Natural killer cell (primary cell): Measurements from ENCODE around the gene DCLRE1A. TPM values are rescaled to one million over a fixed set of nuclear protein-coding genes. Genes with fewer than 3 reads are reported as not detected.

ENCODE experiments used
- ATAC-seq, 3 donors: fragments of 150-1000 bp in 2 of 3; fragments of 200-7000 bp in 1 of 3; cut with Tn5 transposase; 1 replicate in 1 of 3; 2 replicates in 2 of 3; pipeline ENCODE4 v1.10.0; 2021; ENCODE audit warnings: mild to moderate bottlenecking in 2 of 3, moderate library complexity in 2 of 3
- DNase-seq, 2 donors: peaks; one replicate each; pipeline versions ENCODE4 v3.0.0 to v3.0.0-alpha.2; 2013 to 2021; ENCODE audit warnings: mixed read lengths in 1 of 2
- H3K27ac ChIP-seq: one replicate; pipeline ENCODE4 v1.5.1; 2013; ENCODE audit warnings: mild to moderate bottlenecking, low read length
- H3K27me3 ChIP-seq: one replicate; pipeline ENCODE4 v1.6.1; 2013; ENCODE audit warnings: low read length; ENCODE audit not compliant: control insufficient read depth, insufficient read depth
- H3K36me3 ChIP-seq: one replicate; pipeline ENCODE4 v1.6.1; 2013; ENCODE audit warnings: low read length; ENCODE audit not compliant: control insufficient read depth, insufficient read depth
- H3K4me1 ChIP-seq: one replicate; pipeline ENCODE4 v1.6.1; 2013; ENCODE audit warnings: low read length; ENCODE audit not compliant: control insufficient read depth, insufficient read depth
- H3K4me3 ChIP-seq: one replicate; pipeline ENCODE4 v1.5.1; 2013; ENCODE audit warnings: low read length
- H3K9me3 ChIP-seq: one replicate; pipeline ENCODE4 v1.6.1; 2013; ENCODE audit warnings: low read length; ENCODE audit not compliant: control insufficient read depth, insufficient read depth
- H3K27ac Mint-ChIP-seq, 2 donors: one replicate each; pipeline ENCODE4 v1.8.0; 2022; ENCODE audit warnings: mild to moderate bottlenecking in 2 of 2, mixed read lengths in 2 of 2, moderate library complexity in 1 of 2
- H3K27me3 Mint-ChIP-seq, 2 donors: one replicate each; pipeline ENCODE4 v1.8.0; 2022; ENCODE audit warnings: low read depth in 2 of 2, mixed read lengths in 2 of 2
- H3K36me3 Mint-ChIP-seq: one replicate; pipeline ENCODE4 v1.8.0; 2022; ENCODE audit warnings: mixed read lengths
- H3K4me1 Mint-ChIP-seq, 2 donors: one replicate each; pipeline ENCODE4 v1.8.0; 2022; ENCODE audit warnings: mixed read lengths in 2 of 2
- H3K4me3 Mint-ChIP-seq: one replicate; pipeline ENCODE4 v1.8.0; 2022; ENCODE audit warnings: mild to moderate bottlenecking, moderate library complexity, mixed read lengths
- H3K9me3 Mint-ChIP-seq, 2 donors: one replicate each; pipeline ENCODE4 v1.8.0; 2022; ENCODE audit warnings: mixed read lengths in 2 of 2
- WGBS: methylation state at CpG from one replicate; pipeline ENCODE4 v1.1.7; 2013; ENCODE audit warnings: missing lambda C conversion rate; ENCODE audit not compliant: insufficient coverage; 5-methylcytosine and 5-hydroxymethylcytosine counted together
- intact Hi-C: fragments of 100-400 bp; cut with micrococcal nuclease; formaldehyde crosslinking; loops from one replicate; pipeline ENCODE4 v1.14.2; 2022
- total RNA-seq, 4 donors: library from RNA; stranded (reverse); fragments of 120-200 nt in 1 of 4; gene quantifications; one replicate each; pipeline versions ENCODE4 v1.2.3 to v1.2.4, GENCODE V29; 2013 to 2022
- TF ChIP-seq, protein P1 (sequence below): fragments of 200-600 bp; IDR thresholded peaks from one replicate; pipeline ENCODE4 v1.8.0; 2022; ENCODE audit warnings: antibody characterized with exemption

DCLRE1A gene
- total RNA-seq, 3 donors from 2014 or later (not counting 1 experiment from before 2014, with no cell fraction given): 4.4 to 5.9 (median 5.2) TPM

DNA sequence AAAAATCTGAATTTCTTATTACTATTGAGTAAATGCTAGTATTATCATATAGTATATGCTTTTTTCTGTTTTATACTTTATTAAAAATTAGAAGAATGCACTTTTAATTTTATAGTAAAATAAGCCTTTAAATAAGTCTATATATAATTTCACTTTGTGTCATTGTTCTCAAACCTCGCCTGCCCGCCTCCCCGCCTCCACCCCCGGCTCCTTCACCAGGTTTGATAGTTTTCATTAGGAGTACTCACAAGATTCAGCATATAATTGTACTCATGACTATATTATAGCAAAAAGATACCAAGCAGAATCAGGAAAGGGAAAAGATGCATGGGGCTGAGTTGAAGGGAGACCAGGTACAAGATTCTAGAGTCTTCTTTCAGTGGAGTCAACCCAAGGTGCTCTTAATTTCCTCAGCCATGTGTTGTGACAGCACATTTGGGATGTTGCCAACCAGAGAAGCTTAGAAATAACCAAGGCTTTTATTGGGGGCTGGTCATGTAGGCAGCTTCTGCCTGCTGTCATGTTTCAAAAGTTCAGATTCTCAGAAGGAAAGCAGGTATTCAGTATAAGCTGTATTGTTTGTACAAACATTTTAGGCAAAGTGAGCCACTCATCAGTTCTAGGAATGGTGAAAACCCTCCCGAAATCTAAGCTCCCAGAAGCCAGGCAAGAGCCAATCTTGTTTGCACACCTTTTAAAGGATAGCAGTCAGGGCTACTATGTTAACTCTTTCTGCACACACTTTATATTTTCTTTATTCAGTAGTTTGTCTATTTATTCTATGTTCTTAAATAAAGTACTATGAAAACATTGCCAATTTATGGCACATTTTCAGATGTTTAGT, 12.9 kb upstream of the DCLRE1A start:
- no peaks in the 10 kb centered on the region for H3K27me3 Mint-ChIP-seq
- Histone ChIP-seq H3K27ac (no peak overlapping the region), H3K4me3 (no peak overlapping the region), H3K36me3 (peaks cover 3% of the 10 kb centered on the region), H3K4me1 (no peaks in the 10 kb centered on the region), H3K9me3 (no peaks in the 10 kb centered on the region), H3K27me3 (no peaks in the 10 kb centered on the region)
- intact Hi-C loops: no loop called here
- H3K36me3 Mint-ChIP-seq: peaks cover 10% of the 10 kb centered on the region
- no peak overlapping the region for H3K27ac Mint-ChIP-seq
- no peak for DNase-seq
- TF ChIP-seq, protein P1, sequence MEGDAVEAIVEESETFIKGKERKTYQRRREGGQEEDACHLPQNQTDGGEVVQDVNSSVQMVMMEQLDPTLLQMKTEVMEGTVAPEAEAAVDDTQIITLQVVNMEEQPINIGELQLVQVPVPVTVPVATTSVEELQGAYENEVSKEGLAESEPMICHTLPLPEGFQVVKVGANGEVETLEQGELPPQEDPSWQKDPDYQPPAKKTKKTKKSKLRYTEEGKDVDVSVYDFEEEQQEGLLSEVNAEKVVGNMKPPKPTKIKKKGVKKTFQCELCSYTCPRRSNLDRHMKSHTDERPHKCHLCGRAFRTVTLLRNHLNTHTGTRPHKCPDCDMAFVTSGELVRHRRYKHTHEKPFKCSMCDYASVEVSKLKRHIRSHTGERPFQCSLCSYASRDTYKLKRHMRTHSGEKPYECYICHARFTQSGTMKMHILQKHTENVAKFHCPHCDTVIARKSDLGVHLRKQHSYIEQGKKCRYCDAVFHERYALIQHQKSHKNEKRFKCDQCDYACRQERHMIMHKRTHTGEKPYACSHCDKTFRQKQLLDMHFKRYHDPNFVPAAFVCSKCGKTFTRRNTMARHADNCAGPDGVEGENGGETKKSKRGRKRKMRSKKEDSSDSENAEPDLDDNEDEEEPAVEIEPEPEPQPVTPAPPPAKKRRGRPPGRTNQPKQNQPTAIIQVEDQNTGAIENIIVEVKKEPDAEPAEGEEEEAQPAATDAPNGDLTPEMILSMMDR: no peak
- ATAC-seq: no peak
- peaks cover 6 to 21% of the 10 kb centered on the region in 2 donors for H3K4me1 Mint-ChIP-seq
- H3K9me3 Mint-ChIP-seq: no peaks in the 10 kb centered on the region
- H3K4me3 Mint-ChIP-seq: no peak overlapping the region
- 94% methylated on average over 5 of the region's 5 CpGs for WGBS

DNA sequence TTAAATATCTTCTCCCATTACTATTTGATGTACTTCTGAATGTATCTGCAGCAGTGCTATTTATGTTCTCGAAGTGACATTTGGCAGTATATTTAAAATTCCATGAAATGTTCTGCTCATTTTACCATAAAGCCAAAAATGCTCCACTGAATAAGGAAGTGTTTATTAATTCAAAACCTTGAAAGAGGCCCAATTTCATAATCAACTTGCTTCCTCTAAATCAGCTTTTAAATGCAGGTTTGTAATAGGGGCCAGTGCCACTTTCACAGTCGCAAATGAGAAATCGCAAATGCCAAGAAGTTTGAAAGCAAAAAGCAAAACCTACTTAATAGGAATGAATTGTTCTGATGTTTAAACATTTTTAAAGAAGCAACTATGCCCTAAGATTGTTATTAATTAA, 12.0 kb upstream of the DCLRE1A start:
- intact Hi-C loops: no loop called here
- H3K4me3 Mint-ChIP-seq: no peak overlapping the region
- no peak for ATAC-seq
- TF ChIP-seq, protein P1: no peak
- H3K27me3 Mint-ChIP-seq: no peaks in the 10 kb centered on the region
- H3K27ac Mint-ChIP-seq: no peak overlapping the region
- H3K9me3 Mint-ChIP-seq: no peaks in the 10 kb centered on the region
- Histone ChIP-seq H3K27me3 (no peaks in the 10 kb centered on the region), H3K36me3 (peaks cover 12% of the 10 kb centered on the region), H3K4me1 (no peaks in the 10 kb centered on the region), H3K27ac (no peak overlapping the region), H3K9me3 (no peaks in the 10 kb centered on the region), H3K4me3 (no peak overlapping the region)
- WGBS: no CpG with 5 or more reads among the region's 3 CpGs
- peaks cover 15% of the 10 kb centered on the region for H3K36me3 Mint-ChIP-seq
- no peak for DNase-seq
- peaks cover 6 to 21% of the 10 kb centered on the region in 2 donors for H3K4me1 Mint-ChIP-seq

DNA sequence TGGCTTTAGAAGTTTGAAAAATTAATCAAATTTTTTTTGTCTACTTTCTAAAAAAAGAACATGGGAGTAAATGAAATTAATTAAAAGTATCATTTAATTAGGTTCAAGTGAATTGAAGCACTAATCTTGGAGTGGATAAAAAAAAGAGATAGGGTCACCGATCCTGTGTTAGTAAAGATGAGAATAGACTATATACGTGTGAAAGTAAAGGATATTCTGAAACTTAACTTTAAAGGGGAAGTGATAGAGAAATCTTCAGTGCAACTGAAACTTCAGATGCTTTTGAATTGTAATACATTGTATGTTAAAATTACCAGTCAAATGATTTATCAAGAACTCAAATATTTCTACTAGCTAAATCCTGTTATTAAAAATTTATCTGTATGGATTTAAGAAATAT, 5.4 kb upstream of the DCLRE1A start:
- H3K4me1 ChIP-seq: peaks cover 12% of the 10 kb centered on the region
- Mint-ChIP-seq H3K27me3 (no peaks in the 10 kb centered on the region), H3K9me3 (no peaks in the 10 kb centered on the region), H3K27ac (no peak overlapping the region), H3K4me1 (peaks cover 17 to 21% of the 10 kb centered on the region in 2 donors), H3K4me3 (no peak overlapping the region), H3K36me3 (peaks cover 31% of the 10 kb centered on the region)
- no peak overlapping the region for H3K27ac ChIP-seq
- no peak overlapping the region for H3K4me3 ChIP-seq
- peaks cover 34% of the 10 kb centered on the region for H3K36me3 ChIP-seq
- H3K9me3 ChIP-seq: no peaks in the 10 kb centered on the region
- intact Hi-C loops: no loop called here
- no peak for ATAC-seq
- no peak for DNase-seq
- WGBS: 67% methylated on average over 2 of the region's 2 CpGs
- H3K27me3 ChIP-seq: no peaks in the 10 kb centered on the region
- TF ChIP-seq, protein P1: no peak
